Lower leg skin (tissue), 4 donors: ENCODE data around the gene EIPR1. TPM values are rescaled to one million over a fixed set of nuclear protein-coding genes. Genes with fewer than 3 reads are reported as not detected.

ENCODE experiments used
- DNase-seq, 2 donors: peaks; one replicate each; pipeline ENCODE4 v3.0.0-alpha.2; 2019; ENCODE audit warnings: low spot score in 2 of 2
- H3K4me3 ChIP-seq: fragments of 200-600 bp; sonication (generic); 2 replicates; pipeline ENCODE4 v1.5.1; 2017; ENCODE audit warnings: mild to moderate bottlenecking, low read depth; ENCODE audit not compliant: poor library complexity, severe bottlenecking
- CTCF ChIP-seq, 3 donors: fragments of 450-650 bp; IDR thresholded peaks; one replicate each; pipeline ENCODE4 v1.5.1; 2016; ENCODE audit warnings: antibody characterized with exemption in 3 of 3, mild to moderate bottlenecking in 3 of 3, moderate library complexity in 2 of 3
- POLR2A ChIP-seq, 2 donors: fragments of 450-650 bp; IDR thresholded peaks; one replicate each; pipeline ENCODE4 v1.6.1; 2016 to 2017; ENCODE audit warnings: antibody characterized with exemption in 2 of 2, mild to moderate bottlenecking in 1 of 2, moderate library complexity in 1 of 2
- WGBS, 2 donors: methylation state at CpG; one replicate each; pipeline ENCODE4 v1.1.5; 2018; 5-methylcytosine and 5-hydroxymethylcytosine counted together
- intact Hi-C: fragments of 100-400 bp; cut with DNase I; formaldehyde crosslinking; loops from one replicate; pipeline ENCODE4 v1.15.0; 2023; ENCODE audit warnings: low total_unique reads
- total RNA-seq, 4 donors: library from RNA; depleted of rRNA; stranded (reverse); fragments of >200 nt; gene quantifications; one replicate each; pipeline ENCODE4 v1.1.0, GENCODE V29; 2016

EIPR1 gene
- total RNA-seq, 4 donors from 2014 or later: 11.8 to 44.7 (median 26.9) TPM

DNA sequence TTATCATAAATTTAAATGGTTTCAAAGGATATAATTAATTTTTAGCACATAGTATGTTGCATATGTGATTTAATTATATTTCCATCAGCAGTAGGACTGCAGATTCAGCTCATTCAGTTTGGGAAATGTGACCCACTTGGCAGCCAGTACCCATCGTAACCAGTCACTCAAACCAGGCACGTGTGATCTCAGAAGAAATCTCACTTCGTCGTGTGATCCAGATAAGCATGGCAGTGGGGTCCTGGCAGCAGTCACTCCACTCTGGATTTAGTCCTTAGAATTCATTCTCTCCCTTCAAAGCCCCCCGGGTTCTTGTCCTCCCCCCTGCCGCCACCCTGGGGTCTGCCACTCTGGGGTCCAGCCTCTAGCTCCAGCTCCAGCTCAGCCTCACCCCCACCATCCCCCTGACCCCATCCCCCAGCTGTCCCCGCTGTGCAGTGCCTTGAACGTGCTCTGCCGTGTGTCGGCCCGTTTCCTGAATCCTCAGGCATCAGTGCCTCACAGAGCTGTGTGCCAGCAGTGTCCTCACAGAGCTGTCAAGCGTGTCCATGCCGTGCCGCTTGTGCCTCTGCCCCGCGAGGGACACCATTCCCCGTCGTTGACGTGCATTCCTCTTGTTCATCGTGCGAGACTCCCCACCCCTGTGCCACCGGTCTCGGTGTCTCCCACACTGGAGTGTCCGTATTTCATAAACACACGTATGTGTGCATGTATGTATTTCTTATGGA lies 36.7 kb upstream of the EIPR1 start:
- no peak overlapping the region for H3K4me3 ChIP-seq
- DNase-seq: no peak
- 91 to 94% methylated on average over 25 of the region's 25 CpGs for WGBS, 2 donors
- TF ChIP-seq POLR2A (IDR thresholded peaks at IDR 0.05) (no peak), CTCF (IDR thresholded peaks at IDR 0.05) (no peak)
- intact Hi-C loops: no loop called here

DNA sequence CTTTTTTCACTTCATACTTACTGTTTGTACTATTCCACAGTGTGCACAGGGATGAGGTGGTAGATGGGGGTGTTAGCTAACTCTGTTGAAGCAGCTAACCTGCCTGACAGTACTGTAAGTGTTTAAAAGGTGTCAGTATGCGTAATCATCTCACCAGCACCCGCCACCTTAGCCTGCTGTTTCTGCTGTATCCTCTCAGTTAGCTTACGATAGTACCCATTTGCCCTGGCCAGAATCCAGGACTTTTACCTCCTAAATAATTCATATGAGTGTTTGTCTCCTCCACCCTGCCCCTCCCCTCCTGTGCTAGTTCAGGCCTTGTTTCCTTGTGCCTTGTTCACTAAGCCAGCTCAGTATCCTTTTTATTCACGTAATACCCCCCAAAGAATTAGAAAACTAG lies 36.1 kb upstream of the EIPR1 start:
- WGBS, 2 donors: 93 to 95% methylated on average over 4 of the region's 4 CpGs
- intact Hi-C loops: no loop called here
- H3K4me3 ChIP-seq: no peak overlapping the region
- TF ChIP-seq POLR2A (IDR thresholded peaks at IDR 0.05) (no peak), CTCF (IDR thresholded peaks at IDR 0.05) (no peak)
- DNase-seq: no peak

DNA sequence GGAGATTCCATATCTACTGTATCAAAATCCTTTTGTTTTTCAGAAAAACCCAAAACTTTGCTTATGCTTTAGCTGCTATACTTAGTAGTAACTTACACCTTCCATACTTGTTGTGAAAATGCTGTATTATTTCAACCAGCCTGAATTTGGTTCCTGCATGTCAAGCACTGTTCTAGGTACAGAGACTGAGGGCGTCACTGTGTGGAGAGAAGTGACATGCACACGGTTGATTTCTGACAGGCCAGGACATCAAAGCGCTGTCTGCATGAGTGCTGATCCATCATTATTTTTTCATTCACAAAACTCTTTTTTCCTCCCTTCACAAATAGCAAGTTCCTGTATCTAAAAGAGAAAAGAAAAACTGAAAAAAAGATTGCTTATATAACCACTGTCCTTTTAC lies 33.5 kb upstream of the EIPR1 start:
- DNase-seq: no peak
- H3K4me3 ChIP-seq: no peak overlapping the region
- 85 to 89% methylated on average over 3 of the region's 3 CpGs for WGBS, 2 donors
- intact Hi-C loops: no loop called here
- TF ChIP-seq CTCF (IDR thresholded peaks at IDR 0.05): no peak
- no peak for TF ChIP-seq POLR2A (IDR thresholded peaks at IDR 0.05)

- intact Hi-C loops: no loop called here
- 93 to 94% methylated on average over 12 of the region's 12 CpGs for WGBS, 2 donors
These were observed 32.1 kb upstream of the EIPR1 start for GRCh38 chr2:3409627-3410170.

DNA sequence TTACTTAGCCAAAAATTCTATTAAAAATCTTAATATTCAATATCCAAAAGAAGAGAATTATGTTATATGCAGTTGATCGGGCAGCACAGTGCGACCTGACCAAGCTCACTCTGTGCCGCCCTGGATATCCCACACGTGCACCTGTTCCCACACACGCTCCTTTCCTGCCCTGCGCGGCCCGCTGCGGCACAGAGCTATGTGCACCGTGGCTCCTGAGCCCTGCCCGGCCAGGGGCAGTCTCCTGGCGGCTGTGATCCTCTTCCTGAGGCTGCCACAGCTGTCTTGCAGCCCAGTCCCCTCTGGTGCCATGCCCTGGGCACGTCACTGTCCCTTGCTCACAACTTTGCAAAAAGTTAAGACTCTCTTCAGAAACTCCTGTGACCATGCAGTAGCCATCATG lies 31.2 kb upstream of the EIPR1 start:
- intact Hi-C loops: no loop called here
- TF ChIP-seq POLR2A (IDR thresholded peaks at IDR 0.05) (no peak), CTCF (IDR thresholded peaks at IDR 0.05) (no peak)
- H3K4me3 ChIP-seq: no peak overlapping the region
- DNase-seq: no peak
- WGBS, 2 donors: 97 to 98% methylated on average over 13 of the region's 13 CpGs

More at GRCh38 chr2:3409627-3410170, 32.1 kb upstream of the EIPR1 start:
- H3K4me3 ChIP-seq: no peak overlapping the region
- no peak for DNase-seq
- TF ChIP-seq POLR2A (IDR thresholded peaks at IDR 0.05) (no peak), CTCF (IDR thresholded peaks at IDR 0.05) (no peak)
